Endodermal cell (in vitro differentiated cells): ENCODE measurements around the gene VANGL2. TPM values are rescaled to one million over a fixed set of nuclear protein-coding genes. Genes with fewer than 3 reads are reported as not detected.

Experiments
- DNase-seq: peaks from one replicate; pipeline ENCODE4 v3.0.0-alpha.2; 2017
- H3K27ac ChIP-seq: 2 replicates; pipeline ENCODE4 v1.5.1; 2013; ENCODE audit warnings: mild to moderate bottlenecking, low read depth, low read length, moderate library complexity
- H3K27me3 ChIP-seq: 2 replicates; pipeline ENCODE4 v1.6.1; 2013; ENCODE audit warnings: mild to moderate bottlenecking, low read length, moderate library complexity; ENCODE audit not compliant: insufficient read depth, control insufficient read depth, poor library complexity, severe bottlenecking
- H3K36me3 ChIP-seq: 2 replicates; pipeline ENCODE4 v1.7.0; 2013; ENCODE audit warnings: mild to moderate bottlenecking, low read length, moderate library complexity; ENCODE audit not compliant: control insufficient read depth, insufficient read depth
- H3K4me1 ChIP-seq: one replicate; pipeline ENCODE4 v1.7.0; 2013; ENCODE audit warnings: low read length; ENCODE audit not compliant: control insufficient read depth, insufficient read depth
- H3K4me3 ChIP-seq: 2 replicates; pipeline ENCODE4 v1.5.1; 2013; ENCODE audit warnings: mild to moderate bottlenecking, low read length, moderate library complexity
- H3K9ac ChIP-seq: 2 replicates; pipeline ENCODE4 v1.6.1; 2013; ENCODE audit warnings: mild to moderate bottlenecking, low read length, moderate library complexity; ENCODE audit not compliant: poor library complexity, severe bottlenecking; ENCODE audit errors: extremely low read depth
- H3K9me3 ChIP-seq: 2 replicates; pipeline ENCODE4 v1.6.1; 2013; ENCODE audit warnings: mild to moderate bottlenecking, low read length, moderate library complexity; ENCODE audit not compliant: control insufficient read depth
- H3K27ac Mint-ChIP-seq: 2 replicates; pipeline ENCODE4 v1.8.0; 2020; ENCODE audit warnings: mixed read lengths
- H3K27me3 Mint-ChIP-seq: 2 replicates; pipeline ENCODE4 v1.8.0; 2021; ENCODE audit warnings: mild to moderate bottlenecking, mixed read lengths; ENCODE audit not compliant: insufficient read depth
- H3K36me3 Mint-ChIP-seq: 2 replicates; pipeline ENCODE4 v1.8.0; 2020; ENCODE audit warnings: low read depth, mixed read lengths
- H3K4me1 Mint-ChIP-seq: 2 replicates; pipeline ENCODE4 v1.8.0; 2020; ENCODE audit warnings: mixed read lengths
- H3K4me3 Mint-ChIP-seq: 2 replicates; pipeline ENCODE4 v1.8.0; 2020; ENCODE audit warnings: mild to moderate bottlenecking, moderate library complexity, mixed read lengths
- H3K9me3 Mint-ChIP-seq: 2 replicates; pipeline ENCODE4 v1.8.0; 2020; ENCODE audit warnings: mild to moderate bottlenecking, mixed read lengths
- CTCF ChIP-seq: fragments of 200-600 bp; sonication (generic); conservative IDR thresholded peaks from 2 replicates; pipeline ENCODE4 v1.5.0; 2021; ENCODE audit warnings: antibody characterized with exemption, mild to moderate bottlenecking
- WGBS, 2 experiments: methylation state at CpG; one replicate each; pipeline versions ENCODE4 v1.1.5 to v1.1.7; 2013; ENCODE audit warnings: missing lambda C conversion rate in 2 of 2, mixed read lengths in 1 of 2; ENCODE audit not compliant: insufficient coverage in 1 of 2, insufficient read length in 1 of 2; 5-methylcytosine and 5-hydroxymethylcytosine counted together
- total RNA-seq, 2 donors: library from RNA; stranded (reverse); fragmentation: NEBNext Ultra II Directional in 1 of 2; extraction: Animal tissue kit (Norgen Biotek cat#: 25700) in 1 of 2; gene quantifications; 2 replicates in 1 of 2; 3 replicates in 1 of 2; pipeline ENCODE4 v1.2.1, GENCODE V29; 2021

The VANGL2 gene
- total RNA-seq, 2 donors from 2014 or later: 62.5 to 67.5 TPM

DNA sequence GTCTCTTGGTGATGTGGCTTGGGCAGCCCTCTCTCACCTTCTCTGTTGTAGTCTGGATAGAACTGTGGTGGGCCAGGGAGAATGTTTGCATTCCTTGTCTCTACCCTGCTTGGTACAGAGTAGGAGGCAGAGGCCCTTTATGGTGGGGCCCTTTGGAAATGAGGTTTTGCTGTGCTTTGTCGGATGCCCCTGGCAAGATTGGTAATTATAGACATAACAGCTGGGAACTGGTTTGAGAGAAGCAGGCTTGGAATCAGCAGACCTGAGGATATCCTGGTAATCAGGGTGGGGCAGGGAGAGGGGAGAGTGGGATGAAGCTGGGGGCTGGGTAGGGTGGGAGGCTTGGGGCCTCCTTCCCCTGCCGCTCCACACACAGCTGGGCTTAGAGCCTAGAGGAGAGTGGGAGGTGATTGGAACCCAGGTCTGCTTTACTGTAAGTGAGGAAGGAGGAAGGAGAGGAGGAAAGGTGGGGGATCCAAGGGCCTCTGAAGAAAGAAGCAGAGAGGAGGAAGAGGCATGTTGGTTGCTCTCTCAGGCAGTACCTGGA lies 5.0 kb downstream of the VANGL2 start:
- Histone ChIP-seq H3K9ac (no peak overlapping the region), H3K4me3 (no peak overlapping the region), H3K4me1 (peaks cover 5% of the 10 kb centered on the region), H3K27me3 (no peaks in the 10 kb centered on the region), H3K9me3 (no peaks in the 10 kb centered on the region), H3K36me3 (peaks cover 7% of the 10 kb centered on the region), H3K27ac (no peak overlapping the region)
- H3K36me3 Mint-ChIP-seq: peaks cover 9% of the 10 kb centered on the region
- no peak for TF ChIP-seq CTCF
- peaks cover 74% of the 10 kb centered on the region for H3K4me1 Mint-ChIP-seq
- H3K4me3 Mint-ChIP-seq: no peak overlapping the region
- H3K27me3 Mint-ChIP-seq: no peaks in the 10 kb centered on the region
- peak; percentile 30 for DNase-seq
- H3K9me3 Mint-ChIP-seq: no peaks in the 10 kb centered on the region
- H3K27ac Mint-ChIP-seq: peak overlapping the region; percentile 32
- 86 to 100% methylated on average over 1 to 2 of the region's 2 CpGs for WGBS, 2 experiments

- DNase-seq: peak; percentile 56
Observed at GRCh38 chr1:160406131-160406968, 6.0 kb downstream of the VANGL2 start.

More at GRCh38 chr1:160406131-160406968, 6.0 kb downstream of the VANGL2 start:
- H3K36me3 ChIP-seq: peaks cover 7% of the 10 kb centered on the region
- H3K4me3 ChIP-seq: no peak overlapping the region
- no peaks in the 10 kb centered on the region for H3K9me3 ChIP-seq
- H3K4me1 Mint-ChIP-seq: peaks cover 81% of the 10 kb centered on the region
- WGBS, 2 experiments: 90 to 94% methylated on average over 7 to 15 of the region's 15 CpGs
- no peaks in the 10 kb centered on the region for H3K27me3 Mint-ChIP-seq
- H3K36me3 Mint-ChIP-seq: peaks cover 9% of the 10 kb centered on the region
- no peaks in the 10 kb centered on the region for H3K9me3 Mint-ChIP-seq
- TF ChIP-seq CTCF: no peak
- peaks cover 6% of the 10 kb centered on the region for H3K4me1 ChIP-seq
- H3K27ac ChIP-seq: no peak overlapping the region
- H3K27ac Mint-ChIP-seq: peak overlapping the region; percentile 79
- H3K27me3 ChIP-seq: no peaks in the 10 kb centered on the region
- H3K4me3 Mint-ChIP-seq: no peak overlapping the region
- H3K9ac ChIP-seq: no peak overlapping the region
